GM12873 (cell line): ENCODE results near the gene PTGES2.

Experiments used
- TF ChIP-seq, protein P1 (sequence below): IDR thresholded peaks from 2 replicates; pipeline ENCODE4 v1.5.1; 2012; ENCODE audit warnings: low read depth, mild to moderate bottlenecking, moderate library complexity, low read length, control low read depth; ENCODE audit not compliant: insufficient read depth; ENCODE audit errors: missing control alignments

Gene PTGES2

GRCh38 chr9:128115187-128116103, 12.1 kb downstream of the PTGES2 start:
- TF ChIP-seq, protein P1, sequence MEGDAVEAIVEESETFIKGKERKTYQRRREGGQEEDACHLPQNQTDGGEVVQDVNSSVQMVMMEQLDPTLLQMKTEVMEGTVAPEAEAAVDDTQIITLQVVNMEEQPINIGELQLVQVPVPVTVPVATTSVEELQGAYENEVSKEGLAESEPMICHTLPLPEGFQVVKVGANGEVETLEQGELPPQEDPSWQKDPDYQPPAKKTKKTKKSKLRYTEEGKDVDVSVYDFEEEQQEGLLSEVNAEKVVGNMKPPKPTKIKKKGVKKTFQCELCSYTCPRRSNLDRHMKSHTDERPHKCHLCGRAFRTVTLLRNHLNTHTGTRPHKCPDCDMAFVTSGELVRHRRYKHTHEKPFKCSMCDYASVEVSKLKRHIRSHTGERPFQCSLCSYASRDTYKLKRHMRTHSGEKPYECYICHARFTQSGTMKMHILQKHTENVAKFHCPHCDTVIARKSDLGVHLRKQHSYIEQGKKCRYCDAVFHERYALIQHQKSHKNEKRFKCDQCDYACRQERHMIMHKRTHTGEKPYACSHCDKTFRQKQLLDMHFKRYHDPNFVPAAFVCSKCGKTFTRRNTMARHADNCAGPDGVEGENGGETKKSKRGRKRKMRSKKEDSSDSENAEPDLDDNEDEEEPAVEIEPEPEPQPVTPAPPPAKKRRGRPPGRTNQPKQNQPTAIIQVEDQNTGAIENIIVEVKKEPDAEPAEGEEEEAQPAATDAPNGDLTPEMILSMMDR, result no peak

DNA sequence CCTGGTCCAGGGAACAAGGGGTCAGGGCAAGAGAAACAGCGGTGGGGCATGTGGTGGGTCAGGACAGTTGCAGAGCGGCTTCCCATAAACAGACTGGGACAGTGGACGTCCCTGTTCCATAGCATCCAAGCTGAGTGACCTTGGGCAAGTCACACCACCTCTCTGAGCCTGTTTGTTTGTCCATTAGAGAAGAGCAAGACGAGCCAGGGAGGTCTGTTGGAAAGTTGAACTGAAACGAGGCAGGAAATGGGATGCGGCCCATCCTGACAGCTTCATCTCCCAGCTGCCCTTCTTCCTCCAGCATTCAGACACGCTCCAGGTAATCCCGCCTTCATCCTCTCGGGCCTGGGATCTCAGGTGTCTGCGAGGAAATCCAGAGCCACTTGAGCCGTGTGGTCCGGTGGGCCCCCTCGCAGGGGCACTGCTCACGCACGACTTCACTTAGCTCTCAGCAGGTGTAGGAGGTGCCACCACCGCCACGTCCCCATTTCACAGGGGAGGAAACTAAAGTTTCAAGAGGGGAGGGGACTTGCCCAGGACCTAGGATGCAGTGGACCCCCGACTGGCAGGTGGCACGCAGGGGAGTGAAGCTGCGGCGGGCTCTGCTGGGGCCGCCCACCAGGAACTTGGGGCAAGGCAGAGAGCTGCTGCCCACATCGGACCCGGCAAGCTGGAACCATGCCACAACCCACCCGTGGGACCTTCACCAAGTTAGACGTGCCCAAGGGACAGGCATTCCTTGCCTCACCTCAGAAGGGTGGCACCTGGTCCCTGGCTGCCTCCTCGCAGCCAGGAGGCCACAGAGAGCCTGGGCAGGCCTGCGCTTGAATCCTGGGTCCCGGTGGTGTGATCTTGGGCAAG, 13.0 kb downstream of the PTGES2 start:
- TF ChIP-seq, protein P1, result no peak

DNA sequence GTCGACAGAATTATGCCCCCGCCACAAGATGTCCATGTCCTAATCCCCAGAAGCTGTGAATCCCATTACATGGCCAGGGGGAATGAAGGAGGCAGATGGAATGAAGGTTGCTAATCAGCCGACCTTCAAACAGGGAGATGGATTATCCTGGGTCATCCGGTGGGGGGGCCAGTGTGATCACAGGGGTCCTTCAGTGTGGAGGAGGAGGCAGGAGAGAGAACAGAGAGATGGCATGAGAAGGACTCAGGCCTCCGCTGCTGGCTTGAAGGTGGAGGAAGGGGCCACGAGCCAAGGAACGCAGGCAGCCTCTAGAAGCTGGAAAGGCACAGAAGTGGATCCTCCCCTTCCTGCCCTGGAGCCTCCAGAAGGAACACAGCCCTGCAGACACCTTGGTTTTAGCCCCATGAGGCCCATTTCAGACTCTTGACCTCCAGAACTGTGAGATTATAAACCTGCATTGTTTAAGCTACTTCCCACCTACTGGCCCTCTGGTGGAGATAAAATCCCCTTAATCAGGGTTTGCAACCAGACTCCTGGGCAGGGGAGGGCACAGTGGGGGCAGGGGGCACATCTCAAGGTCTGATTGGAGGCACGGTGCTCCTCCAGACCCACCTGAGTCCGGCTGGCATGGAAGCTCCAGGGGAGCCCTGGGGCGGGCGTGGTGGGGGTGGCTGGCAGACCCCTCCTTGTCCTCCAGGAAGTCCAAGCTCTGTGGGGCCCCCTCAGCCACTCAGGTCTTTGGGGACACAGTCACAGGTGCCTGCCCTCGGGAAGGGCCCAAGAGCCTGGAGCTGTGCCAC, 13.8 kb downstream of the PTGES2 start:
- TF ChIP-seq, protein P1, result no peak

- TF ChIP-seq, protein P1, result no peak
Measured at GRCh38 chr9:128109050-128109709, 18.3 kb downstream of the PTGES2 start.

DNA sequence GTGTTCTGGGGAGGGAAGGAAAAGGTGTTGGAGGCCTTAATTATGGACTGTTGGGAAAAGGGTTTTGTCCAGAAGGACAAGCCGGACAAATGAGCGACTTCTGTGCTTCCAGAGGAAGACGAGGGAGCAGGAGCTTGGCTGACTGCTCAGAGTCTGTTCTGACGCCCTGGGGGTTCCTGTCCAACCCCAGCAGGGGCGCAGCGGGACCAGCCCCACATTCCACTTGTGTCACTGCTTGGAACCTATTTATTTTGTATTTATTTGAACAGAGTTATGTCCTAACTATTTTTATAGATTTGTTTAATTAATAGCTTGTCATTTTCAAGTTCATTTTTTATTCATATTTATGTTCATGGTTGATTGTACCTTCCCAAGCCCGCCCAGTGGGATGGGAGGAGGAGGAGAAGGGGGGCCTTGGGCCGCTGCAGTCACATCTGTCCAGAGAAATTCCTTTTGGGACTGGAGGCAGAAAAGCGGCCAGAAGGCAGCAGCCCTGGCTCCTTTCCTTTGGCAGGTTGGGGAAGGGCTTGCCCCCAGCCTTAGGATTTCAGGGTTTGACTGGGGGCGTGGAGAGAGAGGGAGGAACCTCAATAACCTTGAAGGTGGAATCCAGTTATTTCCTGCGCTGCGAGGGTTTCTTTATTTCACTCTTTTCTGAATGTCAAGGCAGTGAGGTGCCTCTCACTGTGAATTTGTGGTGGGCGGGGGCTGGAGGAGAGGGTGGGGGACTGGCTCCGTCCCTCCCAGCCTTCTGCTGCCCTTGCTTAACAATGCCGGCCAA, 19.1 kb downstream of the PTGES2 start:
- TF ChIP-seq, protein P1, result no peak
